Breast epithelium (tissue), 3 donors: ENCODE results near the gene PYCR2.

Experiments used
- CTCF ChIP-seq, 3 donors: fragments of 450-650 bp; IDR thresholded peaks; one replicate each; pipeline ENCODE4 v1.5.1; 2016 to 2017; ENCODE audit warnings: antibody characterized with exemption in 3 of 3, mild to moderate bottlenecking in 3 of 3, moderate library complexity in 3 of 3
- POLR2A ChIP-seq: fragments of 450-650 bp; IDR thresholded peaks from one replicate; pipeline ENCODE4 v1.6.1; 2016; ENCODE audit warnings: antibody characterized with exemption, mild to moderate bottlenecking, moderate library complexity

GRCh38 chr1:225888898-225889601 is 35.0 kb downstream of the PYCR2 start, which contains the start of gene LEFTY1:
- TF ChIP-seq CTCF (IDR thresholded peaks at IDR 0.05) (no peak), POLR2A (no peak)
